GM10266 (cell line): ENCODE measurements around the gene ADCYAP1R1.

ENCODE experiments used
- DNase-seq: peaks from one replicate; pipeline ENCODE4 v3.0.0; 2012; ENCODE audit errors: extremely low spot score
- CTCF ChIP-seq: IDR thresholded peaks from 2 replicates; pipeline ENCODE4 v1.5.1; 2012; ENCODE audit warnings: mild to moderate bottlenecking, low read depth; ENCODE audit not compliant: control insufficient read depth, insufficient read depth; ENCODE audit errors: missing control alignments

Gene ADCYAP1R1

GRCh38 chr7:31096198-31096876 lies 44.2 kb downstream of the ADCYAP1R1 start:
- no peak for DNase-seq
- no peak for TF ChIP-seq CTCF

GRCh38 chr7:31096877-31097258 lies 44.8 kb downstream of the ADCYAP1R1 start:
- DNase-seq, result no peak
- TF ChIP-seq CTCF, result no peak

GRCh38 chr7:31098642-31099360 lies 46.7 kb downstream of the ADCYAP1R1 start:
- DNase-seq, result no peak
- no peak for TF ChIP-seq CTCF

GRCh38 chr7:31099451-31100444 lies 47.6 kb downstream of the ADCYAP1R1 start:
- DNase-seq, result no peak
- no peak for TF ChIP-seq CTCF

GRCh38 chr7:31100445-31100844 lies 48.3 kb downstream of the ADCYAP1R1 start:
- no peak for DNase-seq
- TF ChIP-seq CTCF, result no peak

- TF ChIP-seq CTCF, result no peak
- DNase-seq, result no peak
Measured at GRCh38 chr7:31100871-31101270, 48.8 kb downstream of the ADCYAP1R1 start.
